Stimulated activated CD8-positive, alpha-beta memory T cell treated with anti-CD3 and anti-CD28 coated beads, Interleukin-15, amount 100 ng/mL, for 4 hours (primary cell): ENCODE data around the gene CPED1.

Source experiments
- DNase-seq, 2 donors: peaks; one replicate each; pipeline ENCODE4 v3.0.0-alpha.2; 2020; ENCODE audit warnings: low read depth in 2 of 2

CPED1 gene

DNA sequence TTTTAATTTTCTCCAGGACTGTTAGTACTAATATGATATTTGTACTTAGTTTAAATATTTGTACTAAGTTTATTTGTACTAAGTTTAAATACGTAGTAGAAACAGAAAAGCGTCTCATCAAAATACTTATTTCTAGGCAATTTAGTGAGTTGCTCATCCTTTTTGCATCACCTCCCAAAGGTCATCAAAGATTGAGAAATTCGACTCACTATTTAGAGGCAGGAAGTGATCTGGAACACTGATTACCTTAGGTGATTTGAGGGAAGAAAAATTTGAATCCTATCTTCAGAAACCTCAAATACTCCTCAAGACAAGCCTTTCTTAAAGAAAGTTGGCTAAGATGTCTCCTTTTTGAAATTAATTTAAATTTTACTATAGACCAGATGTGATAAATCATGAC, 354.8 kb downstream of the CPED1 start:
- DNase-seq = no peak

DNA sequence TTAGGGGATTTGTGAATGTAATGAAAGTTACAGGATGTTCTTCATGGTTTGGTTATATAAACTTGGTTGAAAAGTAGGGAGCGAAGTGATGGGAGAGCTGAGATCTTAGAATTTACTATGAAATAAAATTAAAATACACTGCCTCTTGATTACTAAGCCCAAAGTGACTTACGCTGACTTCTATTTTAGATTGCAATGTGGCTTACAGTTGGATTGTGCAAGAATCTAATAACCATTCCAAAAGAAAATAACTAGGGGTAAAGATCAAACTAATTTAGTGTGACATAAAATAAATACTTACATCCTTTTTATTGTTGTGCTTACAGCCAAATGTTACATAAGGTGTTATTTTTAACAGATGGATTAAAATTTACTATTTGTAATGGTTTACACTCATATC, 355.6 kb downstream of the CPED1 start:
- DNase-seq = no peak

DNA sequence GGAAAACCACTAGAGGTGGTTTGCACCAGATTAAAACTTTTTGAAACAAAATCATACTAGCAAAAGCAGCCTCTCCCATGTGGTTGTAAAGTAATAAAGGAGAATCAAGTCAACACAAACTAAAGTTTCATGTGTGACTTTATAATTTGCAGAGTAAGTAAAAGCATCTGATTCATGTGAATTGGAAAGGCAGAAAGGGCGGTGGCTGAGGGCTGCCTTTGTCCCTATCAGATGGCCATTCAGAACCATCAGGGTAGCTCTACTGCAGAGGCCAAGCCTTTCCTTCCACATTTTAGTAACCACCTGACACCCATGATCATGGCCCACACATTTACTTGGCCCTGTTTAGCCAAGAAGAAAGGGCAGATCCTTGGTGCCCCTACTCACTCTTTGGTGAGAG, 356.0 kb downstream of the CPED1 start:
- no peak for DNase-seq
